HEK293T (cell line): Measurements from ENCODE around the gene SHISAL1.

ENCODE experiments used
- CTCF ChIA-PET: fragments of 350-600 bp; formaldehyde crosslinking; extraction: SDS; loops from one replicate; lab custom pipeline; 2021; ENCODE audit warnings: antibody characterized with exemption, inconsistent platforms; lab: Yijun Ruan, JAX
- POLR2A ChIA-PET: fragments of 350-600 bp; formaldehyde crosslinking; extraction: SDS; loops from one replicate; lab custom pipeline; 2020; ENCODE audit warnings: antibody characterized with exemption, inconsistent platforms; lab: Yijun Ruan, JAX
- DNase-seq: peaks from one replicate; pipeline ENCODE4 v3.0.0; 2012; ENCODE audit warnings: mixed read lengths; ENCODE audit errors: extremely low spot score
- ARNT ChIP-seq: fragments of 450-650 bp; IDR thresholded peaks from 2 replicates; pipeline ENCODE4 v1.6.1; 2017; ENCODE audit warnings: mild to moderate bottlenecking
- BHLHE40 ChIP-seq: fragments of 450-650 bp; IDR thresholded peaks from 2 replicates; pipeline ENCODE4 v1.6.1; 2016; ENCODE audit warnings: mild to moderate bottlenecking, moderate library complexity, borderline replicate concordance
- CTBP1 ChIP-seq: fragments of 450-650 bp; IDR thresholded peaks from 2 replicates; pipeline ENCODE4 v1.6.1; 2016; ENCODE audit warnings: borderline replicate concordance
- ELF4 ChIP-seq: fragments of 450-650 bp; IDR thresholded peaks from 2 replicates; pipeline ENCODE4 v1.6.1; 2017; ENCODE audit warnings: antibody characterized with exemption
- FOXA1 ChIP-seq: fragments of 450-650 bp; IDR thresholded peaks from 2 replicates; pipeline ENCODE4 v1.6.1; 2016; ENCODE audit warnings: mild to moderate bottlenecking
- FOXK2 ChIP-seq: fragments of 450-650 bp; IDR thresholded peaks from 2 replicates; pipeline ENCODE4 v1.6.1; 2016; ENCODE audit warnings: mild to moderate bottlenecking
- FOXM1 ChIP-seq: fragments of 450-650 bp; IDR thresholded peaks from 2 replicates; pipeline ENCODE4 v1.6.1; 2017; ENCODE audit warnings: mild to moderate bottlenecking, borderline replicate concordance
- HDGF ChIP-seq: fragments of 450-650 bp; IDR thresholded peaks from 2 replicates; pipeline ENCODE4 v1.6.1; 2017; ENCODE audit warnings: antibody characterized with exemption, borderline replicate concordance
- L3MBTL2 ChIP-seq: fragments of 450-650 bp; conservative IDR thresholded peaks from 2 replicates; pipeline ENCODE4 v1.6.1; 2016; ENCODE audit warnings: mild to moderate bottlenecking
- LEF1 ChIP-seq: fragments of 450-650 bp; IDR thresholded peaks from 2 replicates; pipeline ENCODE4 v1.6.1; 2017; ENCODE audit warnings: mild to moderate bottlenecking, borderline replicate concordance
- NFRKB ChIP-seq: fragments of 450-650 bp; IDR thresholded peaks from 2 replicates; pipeline ENCODE4 v1.6.1; 2016; ENCODE audit warnings: mild to moderate bottlenecking, moderate library complexity
- SP1 ChIP-seq: fragments of 450-650 bp; IDR thresholded peaks from 2 replicates; pipeline ENCODE4 v1.6.1; 2017
- SUZ12 ChIP-seq: fragments of 450-650 bp; IDR thresholded peaks from 2 replicates; pipeline ENCODE4 v1.6.1; 2016; ENCODE audit warnings: mild to moderate bottlenecking
- TARDBP ChIP-seq: fragments of 450-650 bp; IDR thresholded peaks from 2 replicates; pipeline ENCODE4 v1.6.1; 2016
- ZNF384 ChIP-seq: fragments of 450-650 bp; IDR thresholded peaks from 2 replicates; pipeline ENCODE4 v1.6.1; 2016
- TF ChIP-seq, protein P1 (sequence below): fragments of 450-650 bp; IDR thresholded peaks from 2 replicates; pipeline ENCODE4 v1.6.1; 2016

Gene SHISAL1

DNA sequence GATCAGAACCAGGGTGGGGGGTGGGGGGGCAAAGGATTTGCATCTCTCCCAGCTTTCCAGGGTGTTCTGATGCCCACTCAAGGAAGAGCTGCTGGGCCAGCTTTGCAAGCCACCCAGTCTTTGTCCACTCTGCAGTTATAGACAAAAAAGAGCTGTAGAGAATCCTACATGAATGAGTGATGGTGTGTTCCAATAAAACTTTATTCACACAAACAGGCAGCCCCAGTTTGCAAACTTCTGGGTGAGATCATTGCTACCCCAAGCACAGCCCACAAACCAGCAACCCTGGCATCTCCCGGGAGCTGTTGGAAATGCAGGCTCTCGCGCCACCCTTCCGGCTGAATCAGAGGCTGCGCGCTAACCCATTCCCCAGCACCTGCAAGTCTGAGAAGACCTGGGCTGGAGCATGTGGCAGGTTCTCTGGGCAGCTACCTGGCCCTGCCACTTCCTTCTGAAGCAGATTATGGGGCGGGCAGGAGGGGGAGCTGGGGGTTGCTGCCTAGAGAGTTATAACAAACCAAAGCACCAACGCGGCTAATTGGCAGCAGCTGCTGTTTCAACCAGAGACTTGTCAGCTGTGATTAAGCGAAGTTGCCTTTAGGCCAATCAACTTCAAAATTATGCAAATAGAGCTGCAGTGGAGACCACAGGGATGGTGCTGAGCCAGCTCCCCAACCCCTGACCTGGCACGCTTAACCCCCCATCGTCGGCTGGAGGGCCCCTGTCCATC is 3.8 kb upstream of the SHISAL1 start:
- DNase-seq = no peak
- ChIA-PET POLR2A (no interaction called here), CTCF (no interaction called here)
- TF ChIP-seq HDGF = no peak
- TF ChIP-seq FOXM1 = no peak
- TF ChIP-seq, protein P1, sequence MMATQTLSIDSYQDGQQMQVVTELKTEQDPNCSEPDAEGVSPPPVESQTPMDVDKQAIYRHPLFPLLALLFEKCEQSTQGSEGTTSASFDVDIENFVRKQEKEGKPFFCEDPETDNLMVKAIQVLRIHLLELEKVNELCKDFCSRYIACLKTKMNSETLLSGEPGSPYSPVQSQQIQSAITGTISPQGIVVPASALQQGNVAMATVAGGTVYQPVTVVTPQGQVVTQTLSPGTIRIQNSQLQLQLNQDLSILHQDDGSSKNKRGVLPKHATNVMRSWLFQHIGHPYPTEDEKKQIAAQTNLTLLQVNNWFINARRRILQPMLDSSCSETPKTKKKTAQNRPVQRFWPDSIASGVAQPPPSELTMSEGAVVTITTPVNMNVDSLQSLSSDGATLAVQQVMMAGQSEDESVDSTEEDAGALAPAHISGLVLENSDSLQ = no peak
- no peak for TF ChIP-seq CTBP1
- TF ChIP-seq BHLHE40 = no peak
- no peak for TF ChIP-seq FOXK2
- no peak for TF ChIP-seq SUZ12
- TF ChIP-seq TARDBP = no peak
- no peak for TF ChIP-seq ZNF384
- TF ChIP-seq FOXA1 = no peak
- no peak for TF ChIP-seq NFRKB
- no peak for TF ChIP-seq ARNT
- no peak for TF ChIP-seq L3MBTL2
- no peak for TF ChIP-seq LEF1

GRCh38 chr22:44314425-44315067 is 1.8 kb upstream of the SHISAL1 start:
- TF ChIP-seq ZNF384 = no peak
- no peak for TF ChIP-seq HDGF
- TF ChIP-seq L3MBTL2 = no peak
- TF ChIP-seq NFRKB = no peak
- no peak for TF ChIP-seq ELF4
- no peak for TF ChIP-seq LEF1
- TF ChIP-seq BHLHE40 = no peak
- TF ChIP-seq TARDBP = no peak
- no peak for TF ChIP-seq SP1
- no peak for TF ChIP-seq FOXM1
- no peak for TF ChIP-seq SUZ12
- no peak for TF ChIP-seq ARNT
- no peak for TF ChIP-seq FOXA1
- TF ChIP-seq FOXK2 = no peak
- ChIA-PET CTCF (no interaction called here), POLR2A (no interaction called here)
- no peak for DNase-seq

DNA sequence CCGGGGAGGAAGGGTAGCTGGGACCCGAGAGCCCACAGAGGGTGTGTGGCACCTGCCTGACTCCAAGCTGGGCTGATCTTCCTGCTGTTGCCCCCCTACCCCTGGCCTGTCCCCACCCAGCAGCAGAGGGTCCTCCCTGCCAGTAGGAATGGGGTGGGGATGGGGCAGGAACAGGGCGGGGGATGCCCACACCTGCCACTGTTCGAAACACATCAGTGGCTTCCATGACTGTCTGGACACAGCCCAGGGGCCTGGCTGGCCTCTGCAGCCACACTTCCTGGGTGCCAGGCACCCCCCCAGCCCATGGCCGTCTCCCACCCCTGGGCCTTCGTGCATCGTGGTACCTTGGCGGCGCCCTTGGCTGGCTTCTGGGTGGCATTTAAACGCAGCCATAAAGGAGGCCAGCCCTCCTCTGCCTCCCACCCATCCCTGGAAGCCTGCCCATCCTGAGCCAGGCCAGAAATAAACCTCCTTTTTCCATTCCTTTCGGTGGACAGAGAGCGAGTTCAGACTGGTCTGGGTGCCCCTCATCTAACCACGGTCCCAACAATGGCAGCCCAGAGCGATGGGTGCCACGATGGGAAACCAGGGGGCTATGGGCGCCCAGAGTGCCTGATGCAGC is 745 bp upstream of the SHISAL1 start:
- DNase-seq = no peak
- ChIA-PET CTCF (no interaction called here), POLR2A (no interaction called here)
- TF ChIP-seq SUZ12 = no peak
- TF ChIP-seq FOXA1 = no peak
- TF ChIP-seq NFRKB = no peak

- CTCF ChIA-PET = no interaction called here
- POLR2A ChIA-PET = no interaction called here
- no peak for DNase-seq
- TF ChIP-seq FOXM1 (no peak), ELF4 (no peak), SP1 (no peak), CTBP1 (no peak), L3MBTL2 (no peak), FOXK2 (no peak), ARNT (no peak), FOXA1 (no peak), NFRKB (no peak), BHLHE40 (no peak)
Measured at GRCh38 chr22:44311855-44312170, 938 bp downstream of the SHISAL1 start.

GRCh38 chr22:44311104-44311854 is 1.5 kb downstream of the SHISAL1 start:
- POLR2A ChIA-PET = no interaction called here
- CTCF ChIA-PET = no interaction called here
- TF ChIP-seq NFRKB = no peak
- no peak for TF ChIP-seq CTBP1
- TF ChIP-seq LEF1 = no peak
- no peak for DNase-seq

GRCh38 chr22:44309647-44310046 is 3.1 kb downstream of the SHISAL1 start:
- no peak for TF ChIP-seq FOXM1
- TF ChIP-seq, protein P1 = no peak
- CTCF ChIA-PET = no interaction called here
- POLR2A ChIA-PET = no interaction called here
- DNase-seq = no peak

DNA sequence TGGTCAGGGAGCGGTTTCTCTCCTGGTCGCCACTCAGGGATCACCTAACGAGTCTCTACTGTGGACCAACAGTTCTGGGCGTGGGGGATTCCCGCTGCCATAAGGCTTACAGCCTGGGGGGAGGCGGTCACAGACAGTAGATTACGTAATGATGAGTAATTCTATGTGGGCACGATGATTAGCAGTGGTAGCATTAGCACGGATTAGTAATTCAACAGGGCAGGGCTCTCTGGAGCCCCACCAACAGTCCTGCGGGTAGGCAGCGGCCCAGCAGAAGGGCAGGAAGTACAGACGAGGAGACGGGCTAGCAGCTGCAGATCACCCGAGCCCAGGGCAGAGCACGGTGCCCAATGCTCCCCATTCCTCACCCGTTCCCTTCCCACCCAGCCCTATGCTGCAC is 3.6 kb downstream of the SHISAL1 start:
- ChIA-PET CTCF (no interaction called here), POLR2A (no interaction called here)

More for the DNA sequence above, 3.6 kb downstream of the SHISAL1 start:
- DNase-seq = no peak
- TF ChIP-seq TARDBP (no peak), ZNF384 (no peak), ELF4 (no peak)
